OCI-LY3 (cell line): Measurements from ENCODE around the gene SPACA7.

ENCODE experiments used
- CTCF ChIP-seq: fragments of 200-600, 300-600 bp; sonication (generic); IDR thresholded peaks from 2 replicates; pipeline ENCODE4 v1.5.1; 2014; ENCODE audit warnings: antibody characterized with exemption, low read length, low read depth
- EZH2phosphoT487 ChIP-seq: fragments of 200-600 bp; shearing (Covaris generic); IDR thresholded peaks from 2 replicates; pipeline ENCODE4 v1.6.1; 2018; ENCODE audit warnings: antibody characterized with exemption, mixed run types, low read depth

- TF ChIP-seq CTCF (no peak), EZH2phosphoT487 (no peak)
Measured at GRCh38 chr13:112366907-112367646, 9.1 kb upstream of the SPACA7 start.
